Chondrocyte (in vitro differentiated cells): ENCODE measurements around the gene CLCA2. TPM values are rescaled to one million over a fixed set of nuclear protein-coding genes. Genes with fewer than 3 reads are reported as not detected.

Experiments
- DNase-seq: peaks from one replicate; pipeline ENCODE4 v3.0.0; 2021; ENCODE audit warnings: mixed read lengths, low spot score
- H3K27ac Mint-ChIP-seq: one replicate; pipeline ENCODE4 v1.8.0; 2021; ENCODE audit warnings: mild to moderate bottlenecking, moderate library complexity, mixed read lengths; ENCODE audit not compliant: unreplicated experiment
- H3K27me3 Mint-ChIP-seq: 2 replicates; pipeline ENCODE4 v1.8.0; 2021; ENCODE audit warnings: low read depth, mixed read lengths
- H3K36me3 Mint-ChIP-seq: 2 replicates; pipeline ENCODE4 v1.8.0; 2021; ENCODE audit warnings: low read depth, mixed read lengths
- H3K4me1 Mint-ChIP-seq: 2 replicates; pipeline ENCODE4 v1.8.0; 2021; ENCODE audit warnings: low read depth, mild to moderate bottlenecking, mixed read lengths
- H3K4me3 Mint-ChIP-seq: one replicate; pipeline ENCODE4 v1.8.0; 2021; ENCODE audit warnings: mild to moderate bottlenecking, moderate library complexity, mixed read lengths; ENCODE audit not compliant: unreplicated experiment
- H3K9me3 Mint-ChIP-seq: 2 replicates; pipeline ENCODE4 v1.8.0; 2021; ENCODE audit warnings: low read depth, mixed read lengths
- total RNA-seq: library from RNA; stranded (reverse); gene quantifications from 3 replicates; pipeline ENCODE4 v1.2.1, GENCODE V29; 2021
- TF ChIP-seq, protein P1 (sequence below): fragments of 200-600 bp; sonication (generic); IDR thresholded peaks from 2 replicates; pipeline ENCODE4 v1.5.0; 2021; ENCODE audit warnings: antibody characterized with exemption, mild to moderate bottlenecking, moderate library complexity

The CLCA2 gene
- total RNA-seq, 1 donor from 2014 or later: not detected

DNA sequence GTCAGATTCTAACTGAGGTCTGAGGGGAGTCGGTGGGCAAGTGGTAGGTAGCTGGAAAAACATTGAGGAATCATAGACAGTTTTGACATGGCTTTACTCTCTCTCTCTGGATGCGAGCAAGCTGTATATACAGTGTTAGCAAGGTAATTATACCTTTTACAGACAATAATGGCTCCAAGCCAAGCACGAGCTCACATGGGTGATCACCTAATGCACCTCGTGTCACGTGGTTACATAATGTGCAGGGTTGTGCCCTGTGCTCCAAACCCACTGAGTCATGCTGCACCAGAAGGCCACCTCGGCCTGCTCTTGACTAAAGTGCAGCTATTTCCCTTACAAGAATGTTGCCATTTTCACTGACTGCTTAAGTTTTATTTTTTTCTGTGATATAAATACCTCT is 7.6 kb upstream of the CLCA2 start:
- H3K4me3 Mint-ChIP-seq: no peak overlapping the region

DNA sequence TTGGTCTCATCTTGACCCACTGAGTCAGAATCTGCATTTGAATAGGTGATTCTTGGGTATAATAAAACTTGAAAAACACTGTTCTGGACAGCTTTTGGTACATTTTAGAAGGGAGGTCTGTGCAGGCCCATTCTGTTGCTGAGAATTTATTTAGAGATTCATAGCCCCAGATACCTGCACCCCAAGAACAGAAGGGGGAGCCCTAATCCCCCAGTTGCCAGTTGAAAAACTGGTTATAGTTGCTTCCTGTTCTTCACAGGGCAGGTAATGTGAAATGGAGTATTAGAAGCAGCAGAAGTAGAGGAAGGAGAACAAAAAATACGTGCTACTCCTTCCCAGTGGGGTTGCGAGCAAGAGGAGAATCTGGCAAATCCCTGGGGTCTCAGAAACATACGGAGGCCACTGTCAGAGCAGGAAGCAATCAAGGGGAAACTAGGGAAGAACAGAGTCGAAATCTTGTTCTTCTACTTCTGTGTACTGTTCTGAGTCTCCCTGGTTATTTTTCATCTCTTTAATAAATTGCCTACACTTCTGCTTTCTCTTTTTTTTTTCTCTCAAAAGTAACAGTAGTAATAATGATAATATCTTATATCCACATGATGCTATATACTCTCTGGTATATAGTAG is 4.6 kb upstream of the CLCA2 start:
- no peaks in the 10 kb centered on the region for H3K9me3 Mint-ChIP-seq
- no peak overlapping the region for H3K4me3 Mint-ChIP-seq
- no peak for DNase-seq
- no peak overlapping the region for H3K27ac Mint-ChIP-seq
- no peaks in the 10 kb centered on the region for H3K36me3 Mint-ChIP-seq
- no peaks in the 10 kb centered on the region for H3K27me3 Mint-ChIP-seq
- TF ChIP-seq, protein P1, sequence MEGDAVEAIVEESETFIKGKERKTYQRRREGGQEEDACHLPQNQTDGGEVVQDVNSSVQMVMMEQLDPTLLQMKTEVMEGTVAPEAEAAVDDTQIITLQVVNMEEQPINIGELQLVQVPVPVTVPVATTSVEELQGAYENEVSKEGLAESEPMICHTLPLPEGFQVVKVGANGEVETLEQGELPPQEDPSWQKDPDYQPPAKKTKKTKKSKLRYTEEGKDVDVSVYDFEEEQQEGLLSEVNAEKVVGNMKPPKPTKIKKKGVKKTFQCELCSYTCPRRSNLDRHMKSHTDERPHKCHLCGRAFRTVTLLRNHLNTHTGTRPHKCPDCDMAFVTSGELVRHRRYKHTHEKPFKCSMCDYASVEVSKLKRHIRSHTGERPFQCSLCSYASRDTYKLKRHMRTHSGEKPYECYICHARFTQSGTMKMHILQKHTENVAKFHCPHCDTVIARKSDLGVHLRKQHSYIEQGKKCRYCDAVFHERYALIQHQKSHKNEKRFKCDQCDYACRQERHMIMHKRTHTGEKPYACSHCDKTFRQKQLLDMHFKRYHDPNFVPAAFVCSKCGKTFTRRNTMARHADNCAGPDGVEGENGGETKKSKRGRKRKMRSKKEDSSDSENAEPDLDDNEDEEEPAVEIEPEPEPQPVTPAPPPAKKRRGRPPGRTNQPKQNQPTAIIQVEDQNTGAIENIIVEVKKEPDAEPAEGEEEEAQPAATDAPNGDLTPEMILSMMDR: peak; percentile 66
- peaks cover 5% of the 10 kb centered on the region for H3K4me1 Mint-ChIP-seq

More for the DNA sequence above, 7.6 kb upstream of the CLCA2 start:
- H3K27me3 Mint-ChIP-seq: no peaks in the 10 kb centered on the region
- no peak overlapping the region for H3K27ac Mint-ChIP-seq
- no peak for DNase-seq
- TF ChIP-seq, protein P1: no peak
- no peaks in the 10 kb centered on the region for H3K9me3 Mint-ChIP-seq
- no peaks in the 10 kb centered on the region for H3K4me1 Mint-ChIP-seq
- no peaks in the 10 kb centered on the region for H3K36me3 Mint-ChIP-seq

DNA sequence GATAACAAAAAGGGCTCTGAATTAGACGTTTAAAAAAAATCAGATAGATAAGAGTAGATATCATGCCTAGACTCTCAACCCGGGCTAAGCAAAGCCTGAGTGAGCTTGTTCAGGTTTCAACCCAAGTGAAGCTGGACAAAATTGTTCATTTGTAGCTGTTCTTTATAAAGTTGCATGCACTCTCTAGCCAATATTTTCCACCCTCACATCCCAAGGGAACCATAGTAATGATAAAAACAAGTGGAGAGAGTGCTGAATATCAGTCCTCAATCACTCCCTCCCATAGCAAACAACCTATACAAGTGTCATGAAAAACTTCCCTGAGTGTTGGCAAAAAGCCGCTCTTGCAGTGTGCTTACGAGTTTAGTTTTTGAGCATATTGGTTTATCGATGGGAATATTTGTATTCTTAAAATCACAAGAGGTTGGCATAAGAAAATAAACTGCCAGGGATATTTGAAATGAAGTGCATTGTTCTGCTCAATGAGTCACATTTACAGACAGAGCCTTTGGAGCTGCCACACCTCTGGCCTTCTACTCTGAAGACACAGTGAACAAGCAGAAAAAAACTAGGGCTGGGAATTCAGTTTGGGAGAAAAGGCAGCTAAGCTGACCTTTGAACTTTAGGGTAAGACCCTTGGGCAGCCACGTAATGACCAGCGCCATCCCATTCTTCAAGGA is 2.2 kb upstream of the CLCA2 start:
- Mint-ChIP-seq H3K4me1 (peaks cover 5% of the 10 kb centered on the region), H3K4me3 (no peak overlapping the region), H3K9me3 (no peaks in the 10 kb centered on the region), H3K27me3 (no peaks in the 10 kb centered on the region), H3K27ac (no peak overlapping the region), H3K36me3 (no peaks in the 10 kb centered on the region)
- DNase-seq: no peak
- TF ChIP-seq, protein P1: no peak

DNA sequence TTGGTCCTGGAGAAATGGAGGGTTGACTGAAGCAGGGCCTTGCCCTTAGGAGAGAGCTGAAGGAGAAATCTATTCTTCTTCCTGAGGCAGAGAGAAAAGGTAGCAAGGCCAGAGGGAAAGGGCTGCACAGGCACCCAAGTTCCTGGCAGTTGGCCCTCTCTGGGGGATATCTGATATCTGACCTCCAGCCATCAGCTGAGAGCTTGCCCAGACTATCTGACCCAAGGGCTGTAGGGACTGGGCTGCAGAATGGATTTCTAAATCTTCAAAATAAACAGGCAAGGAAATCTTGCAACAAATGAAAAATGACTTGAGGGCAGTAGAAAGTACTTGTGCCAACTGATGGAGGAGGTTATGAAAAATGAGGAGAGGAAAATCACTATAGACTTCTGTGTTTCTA is 498 bp upstream of the CLCA2 start:
- Mint-ChIP-seq H3K27me3 (no peaks in the 10 kb centered on the region), H3K4me3 (no peak overlapping the region), H3K9me3 (no peaks in the 10 kb centered on the region), H3K4me1 (peaks cover 5% of the 10 kb centered on the region), H3K36me3 (no peaks in the 10 kb centered on the region), H3K27ac (no peak overlapping the region)
- TF ChIP-seq, protein P1: no peak
- DNase-seq: no peak

DNA sequence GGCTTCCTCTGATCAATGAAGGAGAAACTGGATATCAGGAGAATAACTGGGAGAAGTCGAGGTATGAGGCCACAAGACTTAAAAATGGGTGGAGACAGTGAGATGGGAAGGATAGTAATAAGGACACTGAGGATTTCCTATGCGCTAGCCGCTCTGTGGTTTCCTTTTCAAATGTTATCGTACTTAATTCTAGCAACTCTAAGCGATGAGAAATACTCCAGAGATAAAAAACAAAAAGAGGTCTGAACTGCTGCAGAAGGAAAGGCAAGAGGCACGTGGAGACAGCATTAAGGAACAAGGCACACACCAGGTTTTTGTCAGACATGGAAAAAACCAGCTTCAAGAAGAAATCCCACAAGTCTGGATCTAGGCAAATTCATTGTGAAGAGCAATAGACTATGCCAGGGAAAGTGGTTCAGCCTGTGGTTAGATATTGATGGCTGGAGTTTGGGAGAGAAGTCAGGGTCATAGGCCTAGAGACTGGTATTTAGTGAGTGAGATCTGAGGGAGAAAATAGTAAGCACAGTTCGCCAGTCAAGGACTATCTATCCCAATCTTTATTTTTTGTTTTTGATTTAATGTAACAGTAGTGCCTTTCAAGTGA is 5.3 kb downstream of the CLCA2 start:
- H3K36me3 Mint-ChIP-seq: no peaks in the 10 kb centered on the region
- no peaks in the 10 kb centered on the region for H3K4me1 Mint-ChIP-seq
- no peaks in the 10 kb centered on the region for H3K9me3 Mint-ChIP-seq
- H3K27ac Mint-ChIP-seq: no peak overlapping the region
- TF ChIP-seq, protein P1: no peak
- no peaks in the 10 kb centered on the region for H3K27me3 Mint-ChIP-seq
- no peak overlapping the region for H3K4me3 Mint-ChIP-seq
- no peak for DNase-seq
